Measurements from ENCODE around the gene MRPL55. TPM values are rescaled to one million over a fixed set of nuclear protein-coding genes. Genes with fewer than 3 reads are reported as not detected.

MRPL55 gene
- polyA plus RNA-seq, 5 donors, result 30.3 to 54.2 (median 38.9) TPM

GRCh38 chr1:228073061-228073856, 35.8 kb downstream of the MRPL55 start:
- DNase-seq, result no peak

- no peak for DNase-seq
Observed at GRCh38 chr1:228072658-228073043, 36.4 kb downstream of the MRPL55 start.

GRCh38 chr1:228071839-228072657, 37.1 kb downstream of the MRPL55 start:
- DNase-seq, result no peak

GRCh38 chr1:228070851-228071250, 38.2 kb downstream of the MRPL55 start:
- no peak for DNase-seq

GRCh38 chr1:228070173-228070572, 38.9 kb downstream of the MRPL55 start:
- DNase-seq, result no peak

GRCh38 chr1:228068359-228068758, 40.7 kb downstream of the MRPL55 start:
- no peak for DNase-seq

GRCh38 chr1:228066891-228067654, 42.0 kb downstream of the MRPL55 start:
- no peak for DNase-seq

- no peak for DNase-seq
Observed at GRCh38 chr1:228066416-228066815, 42.7 kb downstream of the MRPL55 start.

- DNase-seq, result no peak
Observed at GRCh38 chr1:228065543-228066347, 43.4 kb downstream of the MRPL55 start.

- no peak for DNase-seq
Observed at GRCh38 chr1:228064741-228065542, 44.2 kb downstream of the MRPL55 start.

GRCh38 chr1:228064296-228064695, 44.8 kb downstream of the MRPL55 start:
- no peak for DNase-seq

GRCh38 chr1:228063251-228064191, 45.6 kb downstream of the MRPL55 start:
- no peak for DNase-seq

- no peak for DNase-seq
Observed at GRCh38 chr1:228062812-228063211, 46.3 kb downstream of the MRPL55 start.

- DNase-seq, result no peak
Observed at GRCh38 chr1:228062085-228062791, 46.9 kb downstream of the MRPL55 start.

- DNase-seq, result no peak
Observed at GRCh38 chr1:228061411-228062084, 47.6 kb downstream of the MRPL55 start.

GRCh38 chr1:228060458-228061190, 48.5 kb downstream of the MRPL55 start:
- no peak for DNase-seq
